GM12892 (cell line): ENCODE results near the gene UCP2.
"Not testable (repeated sequence)": the region's sequence is repeated elsewhere in the genome, so short reads cannot be mapped to it uniquely, and the experiment has no call there.

Experiments
- DNase-seq: peaks from one replicate; pipeline ENCODE4 v3.0.0; 2011; ENCODE audit not compliant: insufficient read length
- FAIRE-seq: peaks from 2 replicates; lab custom pipeline; 2011; peaks lifted over from hg19 to GRCh38; lab: Jason Lieb, UNC
- POLR2A ChIP-seq: IDR thresholded peaks from 2 replicates; pipeline ENCODE4 v1.6.1; 2011; ENCODE audit warnings: low read depth, low read length, control low read depth
- POLR2AphosphoS5 ChIP-seq: IDR thresholded peaks from 2 replicates; pipeline ENCODE4 v1.6.1; 2011; ENCODE audit warnings: low read depth, low read length, control low read depth
- TAF1 ChIP-seq: IDR thresholded peaks from 2 replicates; pipeline ENCODE4 v1.6.1; 2011; ENCODE audit warnings: low read depth, mild to moderate bottlenecking, control low read depth, low read length, borderline replicate concordance

UCP2 gene

GRCh38 chr11:73998846-73999575 is 16.4 kb upstream of the UCP2 start:
- TF ChIP-seq POLR2AphosphoS5 (no peak), TAF1 (no peak), POLR2A (no peak)
- FAIRE-seq = no peak
- DNase-seq = no peak

DNA sequence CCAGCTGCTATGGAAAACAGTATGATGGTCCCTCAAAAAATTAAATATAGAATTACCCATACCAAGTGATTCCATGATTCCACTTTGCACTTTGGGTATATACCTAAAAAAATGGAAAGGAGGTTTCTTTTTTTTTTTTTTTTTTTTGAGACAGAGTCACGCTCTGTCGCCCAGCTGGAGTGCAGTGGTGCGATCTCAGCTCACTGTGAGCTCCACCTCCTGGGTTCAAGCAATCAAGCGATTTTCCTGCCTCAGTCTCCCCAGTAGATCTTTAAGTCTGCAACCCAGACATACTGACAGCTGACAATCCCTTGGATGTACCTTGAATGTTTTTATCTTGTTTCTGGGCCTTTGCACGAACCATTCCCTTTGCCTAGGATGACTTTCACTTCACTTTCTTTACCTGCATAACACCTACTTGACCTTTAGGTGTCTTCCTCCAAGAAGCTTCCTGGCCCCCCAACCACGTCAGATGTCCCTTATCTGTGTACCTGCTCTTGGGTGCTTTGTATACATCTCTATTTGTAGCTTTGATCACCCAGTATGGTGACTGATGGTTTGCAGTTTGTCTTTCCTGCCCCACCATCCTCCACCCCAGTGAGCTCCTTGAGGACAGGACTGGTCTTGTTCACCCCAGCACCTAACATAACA is 14.6 kb upstream of the UCP2 start:
- peak; percentile 77 for FAIRE-seq
- no peak for TF ChIP-seq POLR2A
- no peak for TF ChIP-seq POLR2AphosphoS5
- TF ChIP-seq TAF1 = no peak
- no peak for DNase-seq

DNA sequence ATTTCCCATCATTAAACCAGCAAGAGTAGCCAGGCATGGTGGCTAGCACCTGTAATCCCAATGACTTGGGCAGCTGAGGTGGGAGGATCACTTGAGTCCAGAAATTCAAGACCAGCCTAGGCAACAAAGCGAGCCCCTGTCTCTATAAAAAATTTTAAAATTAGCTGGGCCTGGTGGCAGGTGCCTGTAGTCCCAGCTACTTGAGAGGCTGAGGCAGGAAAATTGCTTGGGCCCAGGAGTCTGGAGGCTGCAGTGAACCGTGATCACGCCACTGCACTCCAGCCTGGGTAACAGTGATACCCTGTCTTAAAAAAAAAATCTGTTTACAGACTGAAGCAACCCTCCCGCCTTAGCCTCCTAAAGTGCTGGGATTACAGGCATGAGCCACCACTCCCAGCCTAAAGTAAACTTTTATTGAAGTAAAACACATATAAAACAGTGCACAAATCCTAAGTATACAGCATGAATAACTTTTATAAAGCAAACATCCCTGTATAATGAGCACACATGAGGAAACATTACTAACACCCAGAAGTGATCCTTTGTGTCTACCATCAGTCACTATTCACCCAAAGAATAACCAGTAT is 13.6 kb upstream of the UCP2 start:
- TF ChIP-seq POLR2A (no peak), TAF1 (no peak), POLR2AphosphoS5 (no peak)
- FAIRE-seq (no peak), DNase-seq (no peak)

DNA sequence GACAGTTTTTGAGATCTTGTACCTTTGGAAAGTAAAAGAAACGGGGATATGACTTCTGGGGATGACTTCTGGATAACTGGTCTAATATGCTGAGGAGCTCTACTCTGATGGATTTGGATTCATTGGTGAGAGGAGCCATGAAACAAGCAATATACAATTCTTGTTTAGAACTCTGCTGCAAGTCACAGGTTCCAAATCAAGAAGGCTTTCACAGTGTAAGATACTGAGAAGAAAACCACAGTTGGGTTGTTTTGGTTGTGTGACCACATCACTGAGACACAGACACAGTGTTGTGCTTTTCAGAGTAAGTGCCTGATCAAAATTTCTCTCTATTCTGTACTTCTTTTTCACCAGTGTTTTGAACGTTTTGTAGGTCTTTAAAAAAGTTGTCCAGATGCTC is 13.1 kb upstream of the UCP2 start:
- DNase-seq (no peak), FAIRE-seq (peak; percentile 77)
- no peak for TF ChIP-seq TAF1
- TF ChIP-seq POLR2A = no peak

- no peak for TF ChIP-seq POLR2A
- TF ChIP-seq TAF1 = no peak
- TF ChIP-seq POLR2AphosphoS5 = no peak
- DNase-seq = no peak
- peak; percentile 94 for FAIRE-seq
Measured at GRCh38 chr11:73995247-73995646, 12.6 kb upstream of the UCP2 start.

DNA sequence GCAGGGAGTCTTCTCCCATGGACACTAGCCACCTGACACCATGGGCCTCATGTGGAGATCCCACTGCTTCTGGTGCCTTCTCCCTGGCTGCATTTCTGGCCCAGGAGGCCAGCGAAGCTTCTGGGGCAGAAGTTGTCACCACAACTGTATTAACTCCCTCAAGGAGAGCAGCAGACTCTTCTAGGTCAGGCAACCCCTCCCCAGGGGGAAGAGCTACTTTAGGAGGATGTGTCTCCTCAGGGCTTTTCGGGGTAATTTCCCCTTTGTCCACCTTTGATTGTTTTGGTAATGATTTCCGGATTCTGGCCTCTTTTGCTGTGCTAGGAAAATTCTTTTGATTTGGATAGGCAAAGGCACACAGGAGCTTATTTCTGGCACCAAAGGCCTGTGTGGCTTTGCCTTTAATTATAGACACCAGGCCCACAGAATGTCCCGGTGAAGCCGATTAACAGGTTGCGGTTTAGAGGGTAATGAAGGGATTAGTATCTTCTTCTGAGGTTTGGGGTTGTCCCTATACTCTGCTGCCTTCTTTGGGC is 8.9 kb upstream of the UCP2 start:
- TF ChIP-seq TAF1 = no peak
- TF ChIP-seq POLR2AphosphoS5 = peak; percentile 32; the same call in 1 of the 2 replicates
- TF ChIP-seq POLR2A = peak; percentile 44
- DNase-seq (no peak), FAIRE-seq (no peak)

DNA sequence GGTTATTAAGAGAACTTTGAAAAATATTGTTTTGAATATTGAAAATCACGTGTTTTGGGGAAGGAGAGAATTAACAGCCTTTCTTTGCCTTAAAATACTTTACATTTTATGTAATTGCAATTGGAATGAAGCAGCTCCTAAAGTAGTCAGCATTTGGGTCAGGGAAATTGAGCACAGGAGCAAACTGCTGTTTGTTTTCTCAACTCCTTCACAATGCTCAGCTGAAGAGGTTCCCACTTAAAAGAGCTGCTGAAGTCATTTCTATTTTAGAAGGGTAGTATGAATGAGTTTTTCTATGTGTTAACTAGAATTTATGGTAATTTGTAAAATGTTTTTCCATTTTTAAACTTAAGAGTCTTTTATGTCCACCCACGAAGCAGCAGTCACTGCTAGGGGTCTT is 8.1 kb upstream of the UCP2 start:
- FAIRE-seq = no peak

GRCh38 chr11:73989156-73989555 is 6.5 kb upstream of the UCP2 start:
- FAIRE-seq (no peak), DNase-seq (no peak)
- TF ChIP-seq TAF1 (no peak), POLR2AphosphoS5 (no peak), POLR2A (no peak)

More for the DNA sequence above, 8.1 kb upstream of the UCP2 start:
- TF ChIP-seq POLR2AphosphoS5 (no peak), TAF1 (no peak), POLR2A (no peak)
- no peak for DNase-seq

GRCh38 chr11:73988227-73988626 is 5.6 kb upstream of the UCP2 start:
- TF ChIP-seq TAF1 (no peak), POLR2A (no peak), POLR2AphosphoS5 (no peak)
- FAIRE-seq (no peak), DNase-seq (no peak)

GRCh38 chr11:73985661-73986060 is 3.0 kb upstream of the UCP2 start:
- not testable (repeated sequence) for DNase-seq, FAIRE-seq

- TF ChIP-seq POLR2A (no peak), POLR2AphosphoS5 (no peak), TAF1 (no peak)
- FAIRE-seq = no peak
- no peak for DNase-seq
Measured at GRCh38 chr11:73983741-73984538, 1.3 kb upstream of the UCP2 start.
